ENCODE data around the gene RMND5B.
A peak's percentile ranks its signal among the peaks of the same experiment; 100 is the strongest.
"Not testable (repeated sequence)": the region's sequence is repeated elsewhere in the genome, so short reads cannot be mapped to it uniquely, and the experiment has no call there.

Gene RMND5B

GRCh38 chr5:178113841-178114324 is 16.9 kb upstream of the RMND5B start:
- DNase-seq (ENCODE audit: low read depth in 2 of 2), result no peak

GRCh38 chr5:178114325-178115135 is 16.3 kb upstream of the RMND5B start:
- no peak for DNase-seq (ENCODE audit: low read depth in 2 of 2)

- no peak for DNase-seq (ENCODE audit: low read depth in 2 of 2)
These were observed 15.5 kb upstream of the RMND5B start for GRCh38 chr5:178115136-178115813.

DNA sequence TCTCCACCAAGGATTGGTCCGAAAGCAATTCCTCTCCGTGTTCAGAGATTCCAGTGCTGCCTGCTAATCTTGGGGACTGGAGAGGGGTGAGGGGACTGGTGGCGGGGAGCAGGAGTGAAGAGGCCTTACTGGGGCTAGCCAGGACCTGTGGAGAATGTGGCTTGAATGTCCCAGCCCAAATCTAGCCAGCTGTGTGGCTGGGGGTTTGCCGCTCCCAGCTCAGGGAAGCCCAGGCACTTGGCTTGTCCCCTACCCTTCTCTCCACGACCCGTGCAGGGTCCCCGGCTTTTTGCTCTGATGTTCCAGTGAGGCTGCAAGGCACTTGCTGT is 15.0 kb upstream of the RMND5B start:
- DNase-seq (ENCODE audit: low read depth in 2 of 2), result no peak

GRCh38 chr5:178116143-178116885 is 14.5 kb upstream of the RMND5B start:
- peak; percentile 29 to 30 for DNase-seq (ENCODE audit: low read depth in 2 of 2)

DNA sequence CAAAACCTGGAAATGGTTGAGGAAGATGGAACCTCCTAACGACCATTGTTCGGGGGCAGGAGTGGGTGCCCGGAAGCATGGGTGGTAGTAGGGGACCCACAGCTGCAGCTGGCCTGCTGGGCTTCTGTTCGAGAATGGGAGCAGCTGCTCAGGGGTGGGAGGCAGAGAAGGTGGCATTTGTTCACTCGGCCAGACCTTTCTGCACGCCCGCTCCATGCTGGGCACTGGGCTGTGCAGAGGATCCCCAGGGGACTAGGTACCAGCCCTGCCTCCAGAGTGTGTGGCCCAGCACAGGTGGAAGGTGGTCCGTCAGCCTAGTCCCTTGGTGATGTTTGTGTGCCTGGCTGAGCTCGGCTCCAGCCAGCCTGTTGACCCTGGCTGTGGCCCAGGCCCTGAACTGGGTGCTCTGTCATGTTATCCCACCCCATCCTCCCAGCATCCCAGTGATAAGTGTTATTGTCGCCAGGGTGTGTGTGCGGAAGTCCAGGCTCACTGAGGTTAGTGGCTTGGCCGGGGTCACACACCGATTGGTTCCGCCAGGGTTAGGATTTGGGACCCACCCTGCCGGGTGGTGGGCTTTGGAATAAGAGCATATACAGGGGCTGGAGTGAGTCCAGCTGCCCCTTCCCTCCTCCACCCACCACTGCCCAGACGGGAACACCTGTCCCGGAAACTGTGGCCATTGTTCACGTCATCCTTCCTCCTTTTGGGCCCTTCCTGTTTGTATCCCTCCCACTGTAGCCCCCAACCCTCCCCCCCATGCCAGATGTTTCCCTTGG is 12.7 kb upstream of the RMND5B start:
- no peak for DNase-seq (ENCODE audit: low read depth in 2 of 2)

DNA sequence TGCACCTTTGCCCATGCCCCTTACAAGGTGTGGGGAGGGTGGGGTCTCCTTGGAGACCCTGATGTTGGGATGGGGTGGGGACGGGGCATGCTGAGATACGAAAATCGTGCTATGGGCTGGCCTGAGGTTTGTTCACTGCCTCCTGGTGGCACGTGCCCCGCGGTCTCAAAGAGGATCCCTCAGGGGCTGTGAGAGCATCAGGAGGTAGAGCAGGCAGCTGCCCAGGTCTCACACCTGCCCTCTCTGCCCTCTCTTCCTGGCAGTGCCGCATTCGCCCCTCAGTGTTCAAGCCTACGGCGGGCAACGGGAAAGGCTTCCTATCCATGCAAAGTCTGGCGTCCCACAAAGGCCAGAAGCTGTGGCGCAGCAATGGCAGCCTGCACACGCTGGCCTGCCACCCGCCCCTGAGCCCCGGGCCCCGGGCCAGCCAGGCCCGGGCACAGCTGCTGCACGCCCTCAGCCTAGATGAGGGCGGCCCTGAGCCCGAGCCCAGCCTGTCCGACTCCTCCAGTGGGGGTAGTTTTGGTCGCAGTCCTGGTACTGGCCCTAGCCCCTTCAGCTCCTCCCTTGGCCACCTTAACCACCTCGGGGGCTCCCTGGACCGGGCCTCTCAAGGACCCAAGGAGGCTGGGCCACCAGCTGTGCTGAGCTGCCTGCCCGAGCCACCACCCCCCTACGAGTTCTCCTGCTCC is 10.8 kb upstream of the RMND5B start:
- DNase-seq (ENCODE audit: low read depth in 2 of 2), result no peak

DNA sequence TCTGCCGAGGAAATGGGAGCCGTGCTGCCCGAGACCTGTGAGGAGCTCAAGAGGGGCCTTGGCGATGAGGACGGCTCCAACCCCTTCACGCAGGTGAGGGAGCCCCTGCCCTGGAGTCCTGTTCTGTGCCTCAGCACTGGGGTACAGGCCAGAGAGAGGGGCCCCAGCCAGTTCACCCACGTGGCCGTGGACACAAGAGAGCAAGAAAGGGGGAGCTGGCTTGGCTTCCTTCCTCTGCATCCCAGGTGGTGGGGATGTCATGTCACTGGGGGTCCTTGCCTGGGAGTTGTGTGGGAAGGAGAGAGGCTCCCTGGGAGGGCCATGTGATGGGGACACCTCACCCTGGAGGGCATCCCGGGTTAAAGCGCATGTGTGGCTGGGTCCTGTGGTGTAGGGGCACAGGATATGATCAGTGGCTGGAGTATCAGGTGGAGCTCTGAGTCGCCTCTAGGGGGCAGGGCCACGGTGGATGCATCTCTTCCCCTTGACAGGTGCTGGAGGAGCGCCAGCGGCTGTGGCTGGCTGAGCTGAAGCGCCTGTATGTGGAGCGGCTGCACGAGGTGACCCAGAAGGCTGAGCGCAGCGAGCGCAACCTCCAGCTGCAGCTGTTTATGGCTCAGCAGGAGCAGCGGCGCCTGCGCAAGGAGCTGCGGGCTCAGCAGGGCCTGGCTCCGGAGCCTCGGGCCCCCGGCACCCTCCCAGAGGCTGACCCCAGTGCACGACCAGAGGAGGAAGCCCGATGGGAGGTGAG is 10.0 kb upstream of the RMND5B start:
- peak; percentile 62 to 76 for DNase-seq (ENCODE audit: low read depth in 2 of 2)

DNA sequence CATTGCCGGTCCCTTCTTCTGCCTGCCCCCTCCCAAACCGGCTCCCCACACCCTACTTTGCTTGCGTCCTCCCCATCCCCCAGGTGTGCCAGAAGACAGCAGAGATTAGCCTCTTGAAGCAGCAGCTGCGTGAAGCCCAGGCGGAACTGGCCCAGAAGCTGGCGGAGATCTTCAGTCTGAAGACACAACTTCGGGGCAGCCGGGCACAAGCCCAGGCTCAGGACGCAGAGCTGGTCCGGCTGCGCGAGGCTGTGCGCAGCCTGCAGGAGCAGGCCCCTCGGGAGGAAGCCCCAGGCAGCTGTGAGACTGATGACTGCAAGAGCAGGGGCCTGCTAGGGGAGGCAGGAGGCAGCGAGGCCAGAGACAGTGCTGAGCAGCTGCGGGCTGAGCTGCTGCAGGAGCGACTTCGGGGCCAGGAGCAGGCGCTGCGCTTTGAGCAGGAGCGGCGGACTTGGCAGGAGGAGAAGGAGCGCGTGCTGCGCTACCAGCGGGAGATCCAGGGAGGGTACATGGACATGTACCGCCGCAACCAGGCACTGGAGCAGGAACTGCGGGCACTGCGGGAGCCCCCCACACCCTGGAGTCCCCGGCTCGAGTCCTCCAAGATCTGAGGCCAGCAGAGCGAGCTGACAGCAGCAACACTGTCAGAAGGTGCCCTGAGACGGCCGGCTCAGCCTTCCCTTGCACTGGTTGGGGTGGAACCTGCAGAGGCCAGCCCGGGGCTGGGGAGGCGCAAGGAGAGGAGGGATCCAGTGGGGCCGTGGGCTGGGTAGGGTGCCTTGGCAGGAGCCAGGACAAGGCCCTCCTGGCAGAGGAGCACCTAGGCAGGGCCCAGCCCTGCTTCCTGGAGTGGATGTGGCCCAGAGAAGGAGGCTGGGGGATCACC is 9.2 kb upstream of the RMND5B start:
- no peak for DNase-seq (ENCODE audit: low read depth in 2 of 2)

DNA sequence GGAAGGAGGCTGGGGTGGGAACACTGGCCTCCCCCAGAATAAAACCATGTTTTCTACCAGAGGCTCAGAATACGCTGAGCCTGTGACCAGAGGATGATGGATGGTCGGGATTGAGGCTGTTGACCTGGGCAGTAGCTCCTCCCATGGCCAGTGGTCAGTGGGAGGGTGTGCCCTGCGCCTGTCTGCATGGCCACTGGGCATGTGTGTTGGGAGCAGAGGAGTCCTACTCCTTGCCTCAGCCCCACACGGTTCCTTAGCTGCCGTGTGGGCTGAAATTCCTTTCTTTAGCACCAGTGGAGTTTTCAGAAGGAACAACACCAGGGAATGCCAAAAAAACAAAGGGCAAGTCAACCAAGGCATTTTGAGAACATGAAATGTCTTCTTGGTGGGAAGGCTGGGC is 8.5 kb upstream of the RMND5B start:
- no peak for DNase-seq (ENCODE audit: low read depth in 2 of 2)

- no peak for DNase-seq (ENCODE audit: low read depth in 2 of 2)
These were observed 7.5 kb upstream of the RMND5B start for GRCh38 chr5:178123094-178123965.

GRCh38 chr5:178123966-178124925 is 6.6 kb upstream of the RMND5B start:
- DNase-seq (ENCODE audit: low read depth in 2 of 2), result no peak

DNA sequence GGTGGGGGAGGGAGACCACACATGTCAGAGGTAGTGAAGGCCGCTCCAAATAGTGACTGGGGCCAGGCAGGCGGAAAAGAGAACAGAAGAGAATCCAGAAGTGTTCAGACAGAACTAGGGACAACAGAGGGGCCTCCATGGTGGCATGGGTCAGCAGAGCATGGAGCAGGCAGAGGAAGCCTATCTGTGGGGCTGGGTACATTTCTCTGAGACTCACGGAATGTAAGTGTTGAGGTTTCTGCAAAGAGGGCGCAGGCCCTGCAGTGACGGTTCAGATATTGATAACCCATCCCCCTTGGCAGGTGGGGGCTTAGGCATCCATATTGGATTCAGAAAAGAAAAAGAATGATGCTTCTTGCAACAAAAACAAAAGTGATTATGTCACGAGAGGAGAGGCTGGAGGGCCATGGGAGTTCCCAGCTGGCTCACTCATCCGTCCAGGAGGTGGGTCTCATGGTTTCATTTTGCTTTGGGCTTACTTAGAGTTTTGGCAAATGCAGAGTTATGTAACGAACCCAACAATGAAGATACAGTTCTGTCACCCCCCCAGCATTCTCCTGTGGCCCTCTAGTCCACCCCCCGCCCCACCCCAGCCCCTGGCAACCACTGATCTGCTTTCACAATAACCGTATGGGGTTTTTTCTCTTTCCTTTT is 5.4 kb upstream of the RMND5B start:
- no peak for DNase-seq (ENCODE audit: low read depth in 2 of 2)

DNA sequence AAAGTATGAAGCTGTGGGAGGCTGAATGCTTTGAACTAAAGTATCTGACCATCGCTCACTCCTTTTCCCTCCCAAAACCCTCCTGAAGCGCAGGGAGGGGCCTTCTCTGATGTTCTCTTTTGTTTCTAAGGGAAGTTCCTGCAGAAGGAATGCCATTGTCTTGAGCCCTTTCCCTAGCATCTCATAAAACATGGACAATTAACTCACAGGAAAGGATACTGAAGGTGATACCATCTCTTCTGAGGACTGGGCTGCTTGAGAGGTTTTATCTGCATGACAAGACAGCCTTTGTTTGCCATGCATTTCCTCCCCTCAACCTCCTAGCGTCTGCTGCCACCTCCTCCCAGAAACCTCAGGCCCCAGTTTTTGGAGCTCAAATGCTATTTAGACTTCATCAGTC is 4.3 kb upstream of the RMND5B start:
- DNase-seq (ENCODE audit: low read depth in 2 of 2), result no peak

DNA sequence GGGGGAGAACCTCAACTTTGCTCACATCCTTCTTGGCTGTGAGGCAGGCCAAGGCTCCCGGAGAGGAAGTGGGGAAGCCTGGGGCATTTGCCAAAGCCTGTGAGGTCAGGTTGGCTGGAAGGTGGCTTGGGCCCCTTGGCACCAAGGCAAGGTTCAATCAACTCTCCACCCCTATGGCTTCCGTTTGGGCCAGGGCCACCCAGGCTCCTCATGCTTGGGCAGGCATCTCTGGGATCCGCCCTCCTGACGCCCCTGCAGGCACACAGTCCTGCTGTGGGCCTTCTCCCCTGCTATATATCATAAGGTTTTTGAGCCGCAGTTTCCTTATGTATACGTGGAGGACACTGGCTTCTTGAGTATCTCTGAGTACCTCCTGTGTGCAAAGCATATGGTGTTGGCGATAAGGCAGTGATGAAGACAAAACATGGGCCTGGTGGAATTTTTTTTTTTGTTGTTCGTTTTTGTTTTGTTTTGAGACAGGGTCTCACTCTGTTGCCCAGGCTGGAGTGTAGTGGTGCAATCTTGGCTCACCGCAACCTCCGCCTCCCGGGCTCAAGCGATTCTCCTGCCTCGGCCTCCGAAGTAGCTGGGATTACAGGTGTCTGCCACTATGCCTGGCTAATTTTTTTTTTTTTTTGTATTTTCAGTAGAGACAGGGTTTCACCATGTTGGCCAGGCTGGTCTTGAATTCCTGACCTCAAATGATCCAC is 3.4 kb upstream of the RMND5B start:
- DNase-seq (ENCODE audit: low read depth in 2 of 2), result not testable (repeated sequence)

- DNase-seq (ENCODE audit: low read depth in 2 of 2), result no peak
These were observed 1.5 kb upstream of the RMND5B start for GRCh38 chr5:178129296-178129695.
